NOMO-1 treated with DMSO at 0.1 percent for 48 hours (cell line): ENCODE results near the gene KATNAL2.
"Not testable (repeated sequence)": the region's sequence is repeated elsewhere in the genome, so short reads cannot be mapped to it uniquely, and the experiment has no call there.

Experiments
- DNase-seq: peaks from one replicate; lab custom pipeline; 2025; ENCODE audit not compliant: unreplicated experiment; lab: John Stamatoyannopoulos, UW

The KATNAL2 gene

DNA sequence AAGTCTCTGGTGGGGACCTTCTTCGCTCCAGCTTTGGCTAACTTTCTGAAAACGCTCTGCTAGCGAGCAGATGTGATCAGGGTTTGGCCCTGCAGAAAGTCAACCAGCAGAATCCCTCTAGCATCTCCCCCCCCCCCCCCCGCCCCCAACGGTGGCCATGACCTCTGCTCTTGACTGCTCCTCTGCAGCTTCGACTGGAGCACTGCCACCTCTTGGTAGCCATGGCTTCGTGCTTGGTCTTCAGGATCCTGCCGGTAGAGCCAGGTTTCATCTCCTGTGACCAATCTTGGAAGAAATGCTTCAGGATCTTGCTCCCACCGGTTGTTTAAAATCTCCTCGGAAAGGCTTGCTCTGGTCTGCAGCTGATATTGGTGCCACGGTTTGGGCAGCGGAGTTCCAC lies 113.5 kb downstream of the KATNAL2 start:
- not testable (repeated sequence) for DNase-seq

DNA sequence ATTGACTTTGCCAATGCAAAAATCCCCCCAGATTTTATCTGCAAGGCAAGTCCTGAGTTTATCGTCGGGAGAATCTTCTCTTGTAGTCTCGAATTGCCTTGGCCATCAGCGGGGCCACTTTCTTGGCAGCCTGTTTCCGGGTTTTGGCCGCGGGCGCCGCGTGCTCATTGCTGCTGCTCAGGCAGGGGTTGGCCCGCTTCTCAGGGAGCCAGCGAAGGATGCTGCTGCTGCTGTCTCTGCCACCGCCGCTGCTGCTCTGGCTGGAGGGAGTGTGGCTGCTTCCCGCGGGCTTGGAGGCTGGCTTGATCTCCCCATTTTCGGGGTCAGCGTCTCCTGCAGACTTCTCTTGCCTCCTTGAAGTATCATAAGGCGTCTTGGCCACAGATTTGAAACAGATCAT lies 115.5 kb downstream of the KATNAL2 start:
- no peak for DNase-seq

DNA sequence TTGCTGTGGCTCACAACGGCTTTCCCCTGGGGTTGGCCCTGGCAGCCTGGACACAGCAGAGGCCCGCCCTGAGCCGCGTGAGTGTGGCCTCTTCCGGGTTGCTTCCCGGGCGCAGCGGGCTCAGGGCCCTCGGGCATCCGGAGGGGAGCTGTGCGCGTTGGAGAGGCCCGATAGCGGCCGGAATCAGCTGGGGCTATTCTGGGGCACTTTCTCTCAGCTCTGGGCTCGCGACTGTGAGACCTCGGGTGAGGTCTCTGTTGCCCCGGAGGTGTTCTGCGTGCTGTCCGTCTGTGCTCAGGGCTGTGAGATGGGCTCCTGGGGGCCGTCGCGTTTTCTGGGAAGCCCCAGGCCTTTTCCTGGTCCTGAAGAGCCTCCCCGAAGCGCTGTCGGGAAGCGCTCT lies 117.2 kb downstream of the KATNAL2 start:
- not testable (repeated sequence) for DNase-seq

DNA sequence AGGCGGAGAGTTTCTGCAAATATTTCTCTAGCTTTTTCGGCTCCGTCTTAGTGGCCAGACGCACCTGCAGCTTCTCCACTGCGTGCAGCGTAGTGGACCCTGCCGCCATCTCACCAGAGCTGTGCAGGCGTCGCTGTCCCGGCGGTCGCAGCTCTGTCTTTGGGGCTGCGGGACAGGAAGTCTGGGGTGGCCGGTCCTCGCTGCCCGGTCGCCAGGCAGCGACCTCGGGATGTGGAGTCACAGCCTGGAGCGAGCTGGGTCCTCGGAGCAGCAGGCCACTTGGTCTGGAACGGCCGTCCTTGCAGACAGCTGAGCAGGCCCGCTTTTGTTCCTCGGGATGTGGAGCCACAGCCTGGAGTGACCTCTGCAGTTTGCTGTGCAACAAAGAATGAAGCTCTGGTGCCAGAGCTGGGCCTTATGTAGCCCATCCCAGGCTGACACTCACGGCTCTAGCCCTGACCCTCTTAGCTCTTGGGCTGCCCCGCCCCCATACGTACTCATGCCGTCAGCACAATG lies 117.8 kb downstream of the KATNAL2 start, which contains the start of gene ELOA2:
ELOA2 (minus strand) TSS at position 466 of the 516 bp plus-strand sequence; CDS start at position 109, 357 bp downstream.
- no peak for DNase-seq

DNA sequence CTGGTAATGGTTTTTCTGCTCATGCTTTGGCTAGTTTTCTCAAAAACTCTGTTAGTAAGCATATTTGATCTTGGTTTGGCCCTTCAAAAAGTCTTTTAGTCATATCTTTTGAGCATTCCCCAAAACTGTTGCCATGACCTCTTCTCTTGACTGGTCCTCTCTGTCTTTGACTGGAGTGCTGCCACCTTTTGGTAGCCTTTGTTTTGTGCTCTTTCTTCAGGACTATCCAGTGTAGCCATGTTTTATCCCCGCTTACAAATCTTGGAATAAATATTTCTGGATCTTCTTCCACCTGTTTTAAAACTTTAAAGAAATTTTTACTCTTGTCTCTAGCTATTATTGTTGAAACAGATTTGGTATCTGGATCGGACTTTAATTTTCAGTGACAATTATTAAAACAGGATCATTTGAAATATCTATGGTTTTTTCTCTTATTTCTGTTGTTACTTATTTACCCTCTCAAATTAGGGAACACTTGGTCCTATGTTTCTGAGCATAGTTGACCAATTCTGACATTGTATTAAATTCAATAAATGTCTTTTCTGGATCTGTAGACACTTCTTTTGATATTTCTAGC lies 119.0 kb downstream of the KATNAL2 start:
- DNase-seq = no peak

DNA sequence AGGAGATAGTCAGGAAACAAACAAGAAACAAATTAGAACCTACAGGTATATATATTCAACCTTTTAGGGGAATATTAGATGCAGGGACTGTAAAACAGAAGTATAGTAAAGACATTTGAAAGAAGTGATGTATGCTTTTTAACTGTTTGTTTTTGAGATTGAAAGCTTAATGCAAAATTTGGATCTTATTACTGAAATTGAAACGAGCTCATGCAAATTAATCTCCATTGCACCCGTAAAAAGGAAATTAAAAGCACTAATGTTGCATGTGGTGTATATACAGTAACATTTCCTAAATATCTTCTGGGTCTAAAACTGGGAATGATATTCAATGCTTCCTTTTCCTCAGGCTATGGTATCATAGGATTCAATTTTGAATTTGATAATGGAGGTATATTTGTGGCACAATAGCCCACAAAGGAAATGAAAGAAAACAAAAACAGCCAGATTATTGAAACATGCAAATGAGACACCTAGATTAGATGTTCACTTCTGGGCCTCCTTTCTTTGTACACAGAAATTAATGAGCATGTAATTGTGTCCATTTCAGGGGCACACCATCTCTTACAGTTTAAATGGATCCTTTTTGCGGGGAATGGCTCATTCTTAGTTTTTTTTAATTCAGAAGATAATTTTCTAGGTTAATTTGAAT lies 119.7 kb downstream of the KATNAL2 start:
- DNase-seq = no peak

DNA sequence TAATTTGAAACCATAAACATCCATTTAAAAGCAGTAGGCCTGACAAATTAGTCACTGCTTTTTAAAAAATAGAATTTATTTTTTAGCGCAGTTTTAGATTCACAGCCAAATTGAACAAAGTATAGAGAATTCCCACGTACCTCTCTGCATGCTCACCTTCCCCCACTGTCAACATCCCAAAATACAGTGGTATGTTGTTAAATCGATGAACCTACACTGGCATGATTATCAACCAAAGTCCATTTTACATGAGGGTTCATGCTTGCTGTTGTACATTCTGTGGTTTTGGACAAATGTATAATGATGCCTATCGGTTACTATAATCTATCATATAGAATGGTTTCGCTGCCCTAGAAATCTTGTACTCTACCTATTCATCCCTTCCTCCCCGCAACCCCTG lies 123.6 kb downstream of the KATNAL2 start:
- DNase-seq = no peak

DNA sequence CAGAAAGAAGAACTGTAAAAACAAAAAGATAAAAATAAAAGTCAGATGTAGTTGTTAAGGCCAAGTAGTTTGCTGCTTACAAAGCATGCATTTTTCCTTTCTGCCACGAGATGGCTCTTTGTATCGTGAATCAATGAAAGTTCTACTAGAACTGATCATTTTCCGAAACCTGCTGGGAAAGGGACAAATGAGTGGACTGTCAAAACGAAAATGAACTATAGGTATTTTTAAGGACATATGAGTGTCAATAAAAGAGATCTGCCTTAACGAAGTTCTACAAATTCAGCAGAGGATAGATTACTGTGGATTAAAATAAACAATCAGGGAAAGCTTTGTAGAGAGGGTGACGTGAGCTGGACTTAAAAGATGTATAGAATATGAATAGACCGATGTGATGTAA lies 133.1 kb downstream of the KATNAL2 start:
- no peak for DNase-seq

DNA sequence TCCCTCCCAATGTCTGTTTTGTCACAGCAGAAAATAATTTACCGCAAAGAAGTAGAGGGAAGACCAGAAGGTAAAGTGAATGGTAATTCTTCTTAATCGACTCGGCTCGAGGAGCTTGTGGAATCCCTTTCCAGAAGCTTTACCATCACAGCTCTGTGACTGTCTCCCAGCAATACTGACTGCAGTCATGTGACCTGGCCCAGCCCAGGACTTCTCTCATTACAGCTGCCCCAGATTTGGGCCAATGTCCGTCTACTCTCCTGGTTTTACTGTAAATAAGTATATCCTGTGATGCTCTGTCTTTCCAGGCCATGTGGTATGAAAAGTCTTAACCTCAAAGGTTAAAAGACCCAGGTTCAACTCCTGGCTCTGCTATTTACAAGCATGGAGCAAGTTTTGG lies 137.0 kb downstream of the KATNAL2 start:
- DNase-seq = no peak

DNA sequence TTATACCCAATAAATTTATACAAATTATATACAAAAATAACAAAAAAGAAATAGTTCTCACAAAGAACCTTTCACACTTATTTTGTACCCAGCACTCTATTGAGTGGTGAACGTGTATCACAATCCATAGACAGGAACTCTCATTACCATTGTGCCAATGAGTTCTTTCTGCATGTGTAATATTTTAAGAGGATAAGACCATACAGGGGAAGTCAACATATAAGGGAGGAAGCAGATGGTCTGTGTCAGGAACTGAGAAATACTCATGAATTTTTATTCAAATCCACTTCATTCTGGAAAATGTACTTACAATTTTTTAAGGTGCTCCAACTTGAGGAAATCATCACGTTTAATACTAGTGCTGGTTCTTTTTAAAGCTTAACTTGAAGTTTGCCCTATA lies 145.1 kb downstream of the KATNAL2 start:
- DNase-seq = no peak

DNA sequence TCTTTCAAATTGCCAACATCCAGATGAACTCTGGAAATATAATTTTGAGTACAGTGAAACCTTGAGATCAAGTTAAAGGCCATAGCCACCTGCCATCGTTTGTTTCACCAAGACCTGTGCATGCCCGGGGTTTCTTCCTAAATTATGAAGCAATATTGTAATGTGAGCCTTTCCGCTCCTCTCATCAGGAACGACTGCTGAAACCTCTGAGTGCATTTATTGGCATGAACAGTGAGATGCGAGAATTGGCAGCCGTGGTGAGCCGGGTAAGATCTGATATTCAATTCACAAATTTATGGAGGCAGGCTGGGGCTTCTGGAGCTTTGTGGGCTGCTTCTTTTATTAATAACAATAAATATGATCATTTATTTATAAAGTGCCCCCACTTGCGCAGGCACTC lies 145.7 kb downstream of the KATNAL2 start:
- DNase-seq = no peak

DNA sequence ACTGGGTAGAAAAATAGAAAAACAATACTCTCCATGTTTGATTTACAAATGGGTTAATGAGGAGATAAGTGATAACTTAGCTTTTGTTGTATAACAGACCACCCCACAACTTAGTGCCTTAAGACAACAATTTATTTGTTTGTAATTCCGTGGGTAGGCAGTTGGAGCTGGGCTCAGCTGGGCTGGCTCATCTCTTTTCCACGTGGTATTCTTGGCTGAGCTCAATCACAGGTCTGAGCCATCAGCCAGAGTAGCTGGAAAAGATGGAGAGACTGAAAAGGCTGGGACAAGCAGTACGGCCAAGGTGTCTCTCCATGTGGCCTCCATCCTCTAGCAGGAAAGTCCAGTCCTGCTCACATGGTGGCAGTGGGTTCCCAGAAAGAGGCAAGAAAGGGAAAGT lies 150.2 kb downstream of the KATNAL2 start:
- DNase-seq = no peak

DNA sequence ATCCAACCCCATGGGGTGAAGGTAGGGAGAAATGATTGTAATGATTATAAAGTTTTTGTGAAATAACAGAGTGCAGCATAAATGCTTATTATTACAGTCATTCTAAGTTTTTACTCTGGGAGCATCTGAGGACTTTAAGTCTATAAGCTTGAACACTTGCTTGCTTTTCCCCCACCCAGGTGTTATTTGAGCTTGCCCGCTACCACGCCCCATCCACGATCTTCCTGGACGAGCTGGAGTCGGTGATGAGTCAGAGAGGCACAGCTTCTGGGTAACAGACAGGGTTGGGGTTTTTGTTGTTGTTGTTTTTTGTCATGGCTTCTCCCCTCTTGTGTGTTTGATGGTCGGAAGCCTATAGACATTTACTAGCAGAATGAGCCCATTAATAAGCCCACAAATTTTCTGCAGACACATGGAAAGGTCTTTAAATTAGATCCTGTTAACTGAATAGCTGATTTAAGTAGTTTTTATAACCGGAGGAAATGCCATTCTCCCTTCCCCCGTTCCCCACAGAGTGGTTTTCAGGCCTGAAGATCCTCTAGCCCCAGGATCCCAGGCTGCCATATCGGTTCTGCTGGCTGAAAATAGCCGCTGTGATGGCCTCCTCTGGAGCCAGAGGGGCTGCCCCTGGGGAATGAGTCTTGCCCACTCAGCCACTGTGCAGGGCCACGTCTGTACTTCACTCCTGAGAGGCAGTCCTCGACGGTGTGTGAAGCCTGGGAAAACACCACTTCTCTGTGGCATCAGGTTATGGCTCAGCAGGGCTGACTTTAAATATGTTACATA lies 157.9 kb downstream of the KATNAL2 start:
- no peak for DNase-seq

DNA sequence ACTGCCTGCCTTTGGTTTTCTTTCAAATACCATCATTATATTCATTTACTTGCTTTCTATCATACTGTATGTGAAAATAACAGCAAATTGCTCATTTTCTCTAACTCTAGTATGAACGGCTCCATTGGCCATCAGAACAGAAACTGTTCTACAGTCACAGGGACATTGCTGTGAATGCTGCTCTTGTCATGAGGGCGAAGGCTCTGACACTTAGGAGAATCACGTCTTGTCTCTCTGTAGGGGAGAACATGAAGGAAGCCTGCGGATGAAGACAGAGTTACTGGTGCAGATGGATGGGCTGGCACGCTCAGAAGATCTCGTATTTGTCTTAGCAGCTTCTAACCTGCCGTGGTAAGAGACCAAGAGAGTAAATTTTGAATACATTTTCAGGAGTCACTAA lies 159.7 kb downstream of the KATNAL2 start:
- no peak for DNase-seq

DNA sequence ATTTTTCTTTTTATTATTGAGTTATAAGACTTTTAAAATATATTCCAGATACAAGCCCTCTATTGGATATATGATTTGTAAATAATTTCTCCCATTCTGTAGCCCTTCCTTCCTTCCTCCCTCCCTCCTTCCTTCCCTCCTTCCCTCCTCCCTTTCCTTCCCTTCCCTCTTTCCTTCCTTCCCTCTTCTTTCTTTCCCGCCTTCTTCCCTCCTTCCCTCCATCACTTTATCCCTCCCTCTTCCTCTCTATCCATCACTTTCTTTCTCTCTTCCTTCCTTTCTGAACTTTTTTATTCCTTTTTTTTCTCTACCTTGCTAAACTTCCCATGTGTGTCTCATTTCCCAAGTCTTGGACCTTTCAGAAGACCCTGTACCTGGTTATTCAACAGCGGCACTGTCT lies 163.5 kb downstream of the KATNAL2 start:
- DNase-seq = no peak

DNA sequence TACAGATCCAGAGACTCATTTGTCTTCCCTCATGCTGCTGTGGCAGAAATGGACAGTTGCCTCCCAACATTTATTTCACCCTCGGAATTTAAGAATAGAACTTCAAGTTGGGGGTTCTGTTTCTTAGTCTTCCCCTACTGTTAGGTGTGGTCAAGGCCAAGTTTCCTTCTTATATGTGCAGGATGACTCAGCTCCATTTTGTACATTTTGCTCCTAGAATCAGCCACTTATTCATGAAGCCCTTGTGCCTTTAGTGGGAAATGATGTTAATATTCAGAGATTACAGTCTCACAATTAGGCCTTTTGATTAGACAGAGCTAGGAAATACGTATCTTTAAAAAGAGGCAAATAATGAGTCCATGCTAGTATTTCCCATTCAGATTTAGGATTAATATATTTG lies 164.2 kb downstream of the KATNAL2 start:
- no peak for DNase-seq

DNA sequence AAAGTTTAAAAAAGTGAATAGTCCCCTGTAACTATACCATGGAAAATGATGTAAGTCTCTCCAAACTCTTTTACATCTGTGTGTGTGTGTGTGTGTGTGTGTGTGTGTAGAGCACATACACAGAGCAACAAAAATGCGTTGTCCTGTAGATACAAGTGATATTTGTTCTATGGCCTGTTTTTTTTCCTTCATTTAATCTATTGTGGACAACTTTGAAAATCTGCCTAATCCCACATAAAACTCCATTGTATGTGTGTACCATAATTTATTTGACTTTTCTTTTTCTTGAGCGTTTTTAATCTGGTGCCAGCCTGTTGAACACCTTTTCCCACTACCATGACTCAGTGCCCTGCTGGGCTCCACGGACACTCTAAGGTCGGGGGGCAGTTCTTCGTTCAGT lies 170.3 kb downstream of the KATNAL2 start:
- DNase-seq = no peak

DNA sequence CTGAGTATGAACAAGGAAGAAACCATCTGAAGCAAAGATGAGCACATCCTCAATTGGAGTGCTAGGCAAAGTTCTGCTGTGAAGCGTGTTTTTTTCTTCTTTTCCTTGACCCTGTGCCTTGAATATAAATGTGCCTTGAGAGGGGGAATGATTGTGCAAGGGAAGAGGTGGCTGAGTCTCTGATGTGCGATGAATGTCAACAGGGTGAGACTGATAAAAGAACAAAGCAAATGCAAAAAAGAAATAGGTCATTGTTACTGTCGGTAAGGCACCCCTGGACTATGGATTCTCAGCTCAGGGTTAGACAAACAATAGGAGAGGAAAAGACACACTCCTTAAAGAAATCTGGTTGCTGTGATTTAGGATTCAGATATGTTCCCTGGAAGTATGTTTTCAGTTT lies 178.4 kb downstream of the KATNAL2 start:
- DNase-seq = no peak

DNA sequence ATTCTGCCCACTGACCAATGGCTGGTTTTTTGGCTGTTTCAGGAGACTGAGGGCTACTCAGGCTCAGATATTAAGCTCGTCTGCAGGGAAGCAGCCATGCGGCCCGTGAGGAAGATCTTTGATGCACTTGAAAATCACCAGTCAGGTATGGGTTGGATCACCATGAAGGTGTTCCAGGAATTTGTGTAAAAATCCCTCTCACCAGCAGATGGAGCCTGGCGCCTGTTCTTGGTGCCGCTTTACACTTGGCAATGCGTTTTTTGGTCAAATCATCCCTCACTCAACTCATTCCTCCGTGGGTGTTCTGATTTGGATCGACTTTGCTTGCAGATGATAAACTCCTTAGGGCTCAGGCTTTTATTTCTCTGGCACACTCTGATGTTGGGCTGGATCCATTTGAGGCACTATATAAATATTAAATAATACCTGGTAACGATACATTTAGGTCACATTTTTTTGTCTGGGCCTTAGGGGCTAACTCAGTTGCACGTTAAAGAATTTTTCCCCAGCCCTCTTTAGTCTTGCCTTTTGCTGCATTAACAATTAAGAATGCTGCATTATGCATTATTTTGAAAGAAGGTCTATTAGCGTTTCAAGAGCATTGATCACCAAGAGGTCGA lies 182.9 kb downstream of the KATNAL2 start:
- peak; percentile 9 for DNase-seq

DNA sequence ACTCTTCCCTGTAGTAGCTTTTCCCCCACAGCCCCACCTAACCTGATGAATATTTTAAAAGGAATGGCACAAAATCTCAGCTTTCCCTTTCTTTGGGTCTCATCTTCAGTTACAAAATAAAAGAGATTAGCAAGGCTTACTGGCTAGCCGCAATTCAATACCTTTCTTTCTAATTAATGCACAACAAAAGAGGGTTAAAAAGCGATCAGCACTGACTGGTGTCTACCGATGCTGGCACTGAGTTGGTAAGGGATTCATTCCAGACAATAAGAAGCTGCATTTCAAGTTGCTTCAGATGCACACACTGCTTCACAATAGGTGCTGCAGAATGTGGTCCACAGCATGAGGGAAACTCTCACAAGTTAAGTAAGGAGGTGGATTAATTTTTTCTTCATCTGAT lies 191.0 kb downstream of the KATNAL2 start:
- DNase-seq = no peak

DNA sequence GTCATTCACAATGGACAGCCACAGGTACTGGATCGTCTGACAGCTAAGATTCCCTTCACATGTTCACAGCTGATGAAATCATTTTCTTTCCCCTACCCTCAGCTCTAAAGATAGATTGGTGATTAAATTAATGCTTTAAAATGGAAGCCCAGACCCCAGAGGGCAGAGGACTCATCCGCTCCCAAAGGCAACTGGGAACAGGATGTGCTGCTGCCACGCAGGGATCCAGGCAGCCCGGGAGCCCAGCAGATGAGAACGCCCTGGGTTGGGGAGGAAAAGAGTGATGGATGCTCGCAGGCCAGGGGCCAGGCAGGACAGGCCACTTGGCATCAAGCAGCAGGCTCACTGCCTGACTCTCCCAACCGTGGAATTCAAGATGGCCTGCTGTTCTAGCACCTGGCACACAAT lies 191.6 kb downstream of the KATNAL2 start:
- DNase-seq = no peak

DNA sequence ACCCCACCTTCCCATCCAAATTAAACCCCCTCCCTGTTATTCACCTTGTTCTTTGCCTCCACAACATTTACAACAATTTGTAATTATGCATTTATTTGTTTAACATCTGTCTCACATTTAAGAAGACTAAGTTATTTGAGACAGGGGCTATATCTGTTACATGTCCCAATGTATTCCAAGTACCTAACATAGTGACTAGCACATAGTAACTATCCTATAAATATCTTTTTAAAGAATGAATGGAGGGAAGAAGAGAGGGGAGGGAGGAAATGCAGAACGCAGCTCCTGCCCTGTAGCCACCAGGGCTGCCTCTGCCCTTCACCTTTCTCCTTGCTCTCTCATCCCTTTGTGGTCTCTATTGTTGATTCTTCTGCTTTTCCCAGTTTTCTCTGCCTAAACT lies 192.3 kb downstream of the KATNAL2 start:
- DNase-seq = no peak
